GM18867 (cell line): ENCODE results near the gene GRID1.

Experiments
- ATAC-seq: cut with Tn5 transposase; IDR thresholded peaks from one replicate; pipeline ENCODE4 v1.9.1; 2021; ENCODE audit warnings: mild to moderate bottlenecking, moderate library complexity; ENCODE audit not compliant: unreplicated experiment

The GRID1 gene

DNA sequence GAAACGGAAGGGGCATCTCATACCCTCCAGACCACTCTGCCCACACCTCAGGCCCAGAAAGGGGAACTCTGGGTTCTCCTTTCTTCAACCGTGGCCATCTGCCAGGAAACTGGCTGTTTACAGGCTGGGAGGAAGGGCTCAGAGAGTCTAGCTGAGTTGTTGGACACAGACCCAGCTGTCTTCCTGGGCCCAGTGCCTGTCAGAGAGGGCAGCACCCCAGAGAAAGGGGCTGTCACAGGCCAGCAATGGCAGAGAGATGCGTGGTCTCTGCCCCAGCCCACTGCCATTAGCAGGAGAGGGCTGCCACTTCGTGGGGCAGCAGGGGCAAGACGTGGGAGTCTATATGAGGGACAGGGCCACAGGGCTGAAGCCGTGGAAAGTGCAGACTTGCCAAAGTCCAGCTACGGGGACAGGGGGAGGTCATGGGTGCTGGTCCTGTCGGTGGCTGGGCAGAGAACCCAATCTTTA is 11.0 kb downstream of the GRID1 start:
- ATAC-seq, result peak; percentile 52

GRCh38 chr10:86354761-86355540 is 11.6 kb downstream of the GRID1 start:
- peak; percentile 48 for ATAC-seq

GRCh38 chr10:86353506-86354485 is 12.8 kb downstream of the GRID1 start:
- ATAC-seq, result no peak

DNA sequence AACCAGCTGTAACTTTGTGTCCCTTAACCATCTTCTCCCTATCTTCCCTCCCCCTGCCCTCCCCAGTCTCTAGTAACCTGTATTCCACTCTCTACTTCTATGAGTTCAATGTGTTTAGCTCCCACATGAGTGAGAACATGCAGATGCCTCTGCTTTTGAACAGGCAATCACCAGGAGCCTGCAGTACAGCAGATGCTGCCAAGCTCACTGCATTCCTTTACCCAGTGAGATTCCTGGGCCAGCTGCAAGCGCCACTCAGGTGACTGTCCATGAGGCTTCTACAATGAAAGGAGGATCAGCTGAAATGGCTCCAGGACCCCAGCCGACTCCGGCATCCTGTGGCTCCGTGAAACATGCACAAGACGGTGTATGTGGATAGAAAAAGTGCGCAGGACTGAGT is 15.7 kb downstream of the GRID1 start:
- ATAC-seq, result no peak

GRCh38 chr10:86349940-86350630 is 16.5 kb downstream of the GRID1 start:
- no peak for ATAC-seq

DNA sequence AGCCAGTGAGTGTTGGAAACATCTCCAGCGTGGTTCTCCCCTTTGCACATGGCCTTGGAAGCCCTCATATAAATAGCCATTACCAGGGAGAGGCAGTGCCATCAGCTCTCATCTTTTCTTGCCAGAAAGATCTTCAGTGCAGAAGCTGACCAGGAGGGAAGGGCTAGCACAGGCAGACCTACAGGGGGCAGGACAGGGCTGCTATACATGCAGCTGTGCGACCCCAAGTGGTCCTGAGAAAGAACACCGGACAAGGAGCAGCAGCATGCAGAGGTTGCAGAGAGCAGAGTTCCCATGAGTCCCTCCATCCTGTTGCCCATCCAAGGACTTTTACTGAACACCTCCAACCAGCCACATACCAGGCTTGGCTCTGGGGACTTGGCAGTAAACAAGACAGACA is 17.1 kb downstream of the GRID1 start:
- ATAC-seq, result peak; percentile 39

DNA sequence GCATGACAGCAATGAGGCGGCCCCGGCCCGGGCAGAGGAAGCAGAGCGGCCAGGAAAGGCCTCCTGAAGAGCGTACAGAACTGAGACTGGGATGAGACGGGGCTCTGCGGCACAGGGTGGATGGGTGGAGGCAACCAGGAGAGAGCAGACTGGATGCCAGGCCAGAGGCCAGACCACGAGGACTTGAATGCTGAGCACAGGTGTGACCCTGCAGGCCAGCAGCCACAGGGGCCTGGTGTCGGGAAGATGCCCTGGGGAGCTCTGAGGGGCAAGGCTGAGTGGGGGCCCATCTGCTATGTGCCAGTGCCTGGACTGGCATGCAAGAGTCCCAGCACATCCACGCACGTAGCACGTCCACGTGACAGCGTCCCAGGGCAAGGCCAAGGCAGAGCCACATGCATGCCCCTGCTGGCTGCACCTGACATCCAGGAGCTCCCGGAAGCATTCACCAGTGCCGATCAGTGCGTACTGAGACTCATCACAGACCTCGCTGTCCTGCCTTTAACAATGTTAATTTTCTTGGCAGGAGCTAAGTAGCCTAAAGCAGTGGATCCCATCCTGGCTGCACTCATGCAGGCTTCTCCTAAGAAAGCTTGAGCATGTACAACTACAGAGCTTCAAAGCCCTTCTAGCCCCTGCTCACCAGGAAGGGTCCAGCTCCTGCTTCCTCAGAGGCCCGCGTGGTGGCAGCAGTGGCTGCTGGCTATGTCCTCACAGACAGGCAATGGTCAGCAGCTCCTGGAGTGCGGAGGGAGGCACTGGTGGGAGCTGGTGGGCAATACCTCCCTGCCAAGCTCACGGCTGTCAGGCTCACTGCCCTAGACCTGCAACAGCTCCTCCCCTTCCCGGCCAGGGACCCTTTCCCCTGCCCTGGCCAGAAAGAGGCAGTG is 18.0 kb downstream of the GRID1 start:
- ATAC-seq, result no peak

DNA sequence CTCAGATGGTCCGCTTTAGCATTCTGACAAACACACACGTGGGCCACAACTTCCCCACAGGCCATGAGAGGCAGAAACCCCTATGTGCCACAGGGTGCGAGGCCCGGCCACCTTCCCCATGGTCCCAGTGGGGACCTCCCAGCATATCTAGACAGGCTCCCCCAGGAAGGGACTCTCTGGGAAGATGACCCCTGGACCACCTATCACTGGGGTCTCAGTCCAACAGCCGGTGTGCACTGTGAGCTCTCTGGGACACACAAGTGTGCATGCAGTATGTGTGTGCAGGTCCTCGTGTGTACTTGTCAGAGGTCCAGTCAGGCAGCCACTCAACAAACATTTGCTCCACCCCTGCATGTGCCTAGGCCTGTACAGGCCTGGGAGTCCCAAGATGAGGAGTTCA is 18.7 kb downstream of the GRID1 start:
- ATAC-seq, result no peak

- no peak for ATAC-seq
Observed at GRCh38 chr10:86346799-86347665, 19.6 kb downstream of the GRID1 start.

- ATAC-seq, result no peak
Observed at GRCh38 chr10:86345859-86346798, 20.5 kb downstream of the GRID1 start.

DNA sequence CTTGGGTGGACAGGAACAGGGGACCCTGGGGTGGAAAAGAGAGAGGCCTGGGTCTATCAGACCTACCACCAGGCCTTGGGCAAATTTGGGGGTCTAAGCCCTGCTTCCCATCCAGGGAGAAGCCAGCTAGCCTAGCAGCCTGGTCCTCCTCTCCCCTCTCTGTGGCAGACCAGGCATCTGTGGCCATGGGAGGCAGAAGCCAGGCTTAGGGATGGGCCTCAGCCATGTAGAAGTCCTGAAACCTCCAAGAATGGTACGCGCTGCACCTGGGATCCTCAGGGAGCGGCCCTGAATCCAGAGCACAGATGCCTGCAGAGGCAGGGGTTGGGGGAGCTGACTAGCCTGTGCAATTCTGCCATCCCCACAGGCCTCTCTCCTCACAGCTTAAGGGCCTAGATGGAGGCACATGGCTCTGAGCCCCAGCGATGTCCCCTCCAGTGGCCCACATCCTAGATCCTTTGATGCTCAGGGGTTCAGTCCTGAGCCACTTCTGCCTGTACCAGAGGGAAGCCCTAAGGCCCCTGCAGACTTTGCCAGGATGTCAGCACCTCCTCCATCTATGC is 21.2 kb downstream of the GRID1 start:
- ATAC-seq, result no peak

DNA sequence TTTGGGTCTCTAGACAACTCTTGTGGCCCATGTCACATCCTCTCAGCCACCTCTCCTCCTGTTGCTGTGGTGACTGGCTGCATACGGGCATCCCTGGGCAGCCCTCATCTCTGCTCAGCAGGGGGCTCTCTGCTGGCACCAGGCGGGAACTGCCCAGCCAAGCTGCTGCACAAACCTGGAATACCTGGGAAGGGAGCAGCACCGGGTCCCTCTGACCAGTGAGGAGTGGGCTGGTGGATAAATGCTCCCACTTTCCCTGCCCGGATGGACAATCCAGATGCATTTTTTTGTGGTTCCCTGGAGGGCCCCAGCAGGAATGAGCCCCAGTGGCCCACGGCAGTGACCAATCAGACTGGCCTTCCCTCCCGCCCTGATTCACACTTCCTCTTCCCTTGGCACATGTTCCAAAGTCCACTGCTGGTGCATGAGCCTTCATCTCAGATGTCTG is 21.9 kb downstream of the GRID1 start:
- ATAC-seq, result no peak

DNA sequence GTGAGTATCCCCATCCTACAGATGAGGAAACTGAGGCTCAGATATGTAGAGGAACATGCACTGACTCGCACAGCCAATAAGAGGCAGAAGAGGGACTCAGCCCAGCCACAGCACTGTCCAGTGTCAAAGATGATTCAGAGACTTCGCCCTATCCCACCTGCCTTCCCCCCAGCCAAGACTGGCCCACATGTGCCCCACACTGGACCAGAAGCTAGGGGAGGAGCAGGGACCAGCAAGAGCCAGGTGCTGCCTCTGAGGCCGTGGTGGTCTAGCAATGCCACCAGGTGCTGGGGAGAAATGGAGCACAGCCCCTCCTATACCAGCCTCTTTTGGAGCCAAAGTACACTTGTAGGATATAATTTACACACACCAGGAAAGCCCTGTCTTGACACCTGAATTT is 22.3 kb downstream of the GRID1 start:
- ATAC-seq, result no peak

- no peak for ATAC-seq
Observed at GRCh38 chr10:86343761-86344160, 22.8 kb downstream of the GRID1 start.

- no peak for ATAC-seq
Observed at GRCh38 chr10:86342111-86342863, 24.3 kb downstream of the GRID1 start.

DNA sequence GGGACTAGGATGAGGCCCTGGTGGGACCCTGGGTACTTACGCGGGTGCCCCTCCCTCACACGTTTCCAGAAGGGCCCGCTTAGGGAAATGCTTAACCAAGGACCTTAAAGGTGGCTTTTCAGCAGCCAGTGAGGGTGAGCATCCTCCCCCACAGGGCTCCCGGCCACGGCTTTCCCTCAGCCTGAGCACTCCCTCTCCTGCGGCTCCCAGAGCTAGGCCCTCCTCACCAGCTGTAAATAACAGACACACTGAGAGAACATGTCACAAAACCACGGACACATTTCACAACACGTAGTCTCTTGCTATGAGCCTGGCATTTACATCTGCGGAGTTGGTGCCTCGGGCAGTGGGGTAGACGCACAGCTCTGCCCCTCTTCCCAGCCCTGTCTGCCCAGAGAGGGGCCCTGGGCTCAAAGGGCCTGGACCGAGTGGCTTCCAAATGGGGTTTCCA is 25.2 kb downstream of the GRID1 start:
- ATAC-seq, result no peak

DNA sequence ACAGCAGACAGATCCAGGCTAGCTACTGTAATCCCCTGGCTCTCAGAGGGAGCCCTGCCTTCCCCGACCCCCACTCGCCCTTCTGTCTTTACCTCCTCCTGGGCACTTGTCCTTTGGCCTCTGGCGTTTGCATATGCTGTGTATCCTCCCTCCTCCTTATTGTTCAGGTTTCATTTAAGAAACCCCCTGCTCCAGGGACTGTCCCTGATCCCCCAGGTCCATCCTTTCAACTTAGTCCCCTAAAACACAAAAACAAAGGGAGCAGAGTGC is 25.7 kb downstream of the GRID1 start:
- ATAC-seq, result no peak
